Aorta (tissue), 5 donors: Measurements from ENCODE around the gene MPRIP. TPM values are rescaled to one million over a fixed set of nuclear protein-coding genes. Genes with fewer than 3 reads are reported as not detected.
A peak's percentile ranks its signal among the peaks of the same experiment; 100 is the strongest.

Experiments
- ATAC-seq: fragments of 200-7000 bp; cut with Tn5 transposase; one replicate; pipeline ENCODE4 v1.9.1; 2022; ENCODE audit warnings: moderate library complexity; ENCODE audit not compliant: low FRiP score
- DNase-seq, 2 donors: peaks; one replicate each; pipeline ENCODE4 v3.0.0-alpha.2; 2020
- H3K27ac ChIP-seq, 2 donors: one replicate each; pipeline ENCODE4 v1.5.1; 2013; ENCODE audit warnings: low read length in 2 of 2, mild to moderate bottlenecking in 2 of 2, moderate library complexity in 2 of 2, control low read depth in 1 of 2, inconsistent platforms in 1 of 2, low read depth in 1 of 2
- H3K27me3 ChIP-seq, 2 donors: one replicate each; pipeline ENCODE4 v1.6.1; 2013; ENCODE audit warnings: control low read depth in 1 of 2, low read length in 1 of 2, mild to moderate bottlenecking in 1 of 2, moderate library complexity in 1 of 2; ENCODE audit not compliant: insufficient read depth in 2 of 2, control insufficient read depth in 1 of 2
- H3K36me3 ChIP-seq, 2 donors: one replicate each; pipeline ENCODE4 v1.6.1; 2013; ENCODE audit warnings: control low read depth in 1 of 2, low read length in 1 of 2, mild to moderate bottlenecking in 1 of 2; ENCODE audit not compliant: insufficient read depth in 2 of 2, control insufficient read depth in 1 of 2
- H3K4me1 ChIP-seq, 2 donors: one replicate each; pipeline ENCODE4 v1.6.1; 2013; ENCODE audit warnings: low read length in 2 of 2, control low read depth in 1 of 2, mild to moderate bottlenecking in 1 of 2, moderate library complexity in 1 of 2; ENCODE audit not compliant: insufficient read depth in 2 of 2, control insufficient read depth in 1 of 2
- H3K4me3 ChIP-seq, 2 donors: one replicate each; pipeline ENCODE4 v1.5.1; 2013; ENCODE audit warnings: low read length in 2 of 2, control low read depth in 1 of 2, mild to moderate bottlenecking in 1 of 2
- H3K9me3 ChIP-seq: one replicate; pipeline ENCODE4 v1.6.1; 2013; ENCODE audit warnings: mild to moderate bottlenecking, low read length; ENCODE audit not compliant: control insufficient read depth
- WGBS, 2 donors: extraction: QIAGEN DNeasy Blood & Tissue Kit; methylation state at CpG; one replicate each; pipeline ENCODE4 v1.1.7; 2013; 5-methylcytosine and 5-hydroxymethylcytosine counted together
- intact Hi-C, 2 donors: fragments of 100-400 bp; cut with DNase I; formaldehyde crosslinking; loops; one replicate each; pipeline versions ENCODE4 v1.14.2 to v1.15.0; 2022
- polyA plus RNA-seq, 2 donors: library from polyadenylated mRNA; stranded (reverse); fragments of 200-250 nt; gene quantifications; one replicate each; pipeline ENCODE4 v1.2.3, GENCODE V29; 2013
- total RNA-seq, 2 donors: library from RNA; stranded (reverse); fragmentation: NEBNext Ultra II Directional; extraction: Animal tissue kit (Norgen Biotek cat#: 25700); gene quantifications; one replicate each; pipeline ENCODE4 v1.2.1, GENCODE V29; 2021
- donor health status: healthy with polysubstance abuse.
- donor health status: Bipolar disorder and iron deficiency.
- donor health status: DM: no; HTN: no; CAD: no.
- donor health status: DM: no; HTN: no; CAD: no.
- donor health status: DM: yes; HTN: yes; CAD: no.

MPRIP gene
- total and polyA plus RNA-seq, 4 donors: 97.8 to 519 (median 301) TPM

- intact Hi-C loops: no loop called here
- no peaks in the 10 kb centered on the region for H3K4me1 ChIP-seq
Measured at GRCh38 chr17:17064322-17064721, 22.1 kb downstream of the MPRIP start.

GRCh38 chr17:17066021-17066420 is 23.8 kb downstream of the MPRIP start:
- Histone ChIP-seq H3K4me1 (no peaks in the 10 kb centered on the region), H3K27ac (no peak overlapping the region), H3K36me3 (no peaks in the 10 kb centered on the region), H3K9me3 (no peaks in the 10 kb centered on the region), H3K4me3 (no peak overlapping the region), H3K27me3 (no peaks in the 10 kb centered on the region)
- no peak for ATAC-seq
- intact Hi-C loops: no loop called here
- no peak for DNase-seq
- 86 to 88% methylated on average over 2 of the region's 2 CpGs for WGBS, 2 donors

More at GRCh38 chr17:17064322-17064721, 22.1 kb downstream of the MPRIP start:
- no peak for ATAC-seq
- H3K36me3 ChIP-seq: no peaks in the 10 kb centered on the region
- 91% methylated on average over 7 of the region's 7 CpGs for WGBS, 2 donors
- no peak overlapping the region for H3K27ac ChIP-seq
- no peak overlapping the region for H3K4me3 ChIP-seq
- no peaks in the 10 kb centered on the region for H3K9me3 ChIP-seq
- DNase-seq: peak in 1 of 2 donors; percentile 16
- H3K27me3 ChIP-seq: no peaks in the 10 kb centered on the region

GRCh38 chr17:17067257-17067656 is 25.0 kb downstream of the MPRIP start:
- intact Hi-C loops: no loop called here
- H3K27ac ChIP-seq: no peak overlapping the region
- DNase-seq (no peak), ATAC-seq (no peak)
- H3K27me3 ChIP-seq: no peaks in the 10 kb centered on the region
- no peaks in the 10 kb centered on the region for H3K4me1 ChIP-seq
- 60 to 64% methylated on average over 5 of the region's 5 CpGs for WGBS, 2 donors
- H3K36me3 ChIP-seq: no peaks in the 10 kb centered on the region
- no peaks in the 10 kb centered on the region for H3K9me3 ChIP-seq
- H3K4me3 ChIP-seq: no peak overlapping the region

GRCh38 chr17:17069849-17070248 is 27.6 kb downstream of the MPRIP start:
- DNase-seq (no peak), ATAC-seq (no peak)
- Histone ChIP-seq H3K36me3 (no peaks in the 10 kb centered on the region), H3K27ac (no peak overlapping the region), H3K27me3 (no peaks in the 10 kb centered on the region), H3K9me3 (no peaks in the 10 kb centered on the region), H3K4me1 (no peaks in the 10 kb centered on the region), H3K4me3 (no peak overlapping the region)
- intact Hi-C loops: no loop called here

- WGBS, 2 donors: 72 to 80% methylated on average over 5 of the region's 5 CpGs
- ATAC-seq (no peak), DNase-seq (no peak)
- intact Hi-C loops: no loop called here
- Histone ChIP-seq H3K27ac (no peak overlapping the region), H3K36me3 (no peaks in the 10 kb centered on the region), H3K4me3 (no peak overlapping the region), H3K27me3 (no peaks in the 10 kb centered on the region), H3K4me1 (no peaks in the 10 kb centered on the region), H3K9me3 (no peaks in the 10 kb centered on the region)
Measured at GRCh38 chr17:17070931-17071330, 28.7 kb downstream of the MPRIP start.

DNA sequence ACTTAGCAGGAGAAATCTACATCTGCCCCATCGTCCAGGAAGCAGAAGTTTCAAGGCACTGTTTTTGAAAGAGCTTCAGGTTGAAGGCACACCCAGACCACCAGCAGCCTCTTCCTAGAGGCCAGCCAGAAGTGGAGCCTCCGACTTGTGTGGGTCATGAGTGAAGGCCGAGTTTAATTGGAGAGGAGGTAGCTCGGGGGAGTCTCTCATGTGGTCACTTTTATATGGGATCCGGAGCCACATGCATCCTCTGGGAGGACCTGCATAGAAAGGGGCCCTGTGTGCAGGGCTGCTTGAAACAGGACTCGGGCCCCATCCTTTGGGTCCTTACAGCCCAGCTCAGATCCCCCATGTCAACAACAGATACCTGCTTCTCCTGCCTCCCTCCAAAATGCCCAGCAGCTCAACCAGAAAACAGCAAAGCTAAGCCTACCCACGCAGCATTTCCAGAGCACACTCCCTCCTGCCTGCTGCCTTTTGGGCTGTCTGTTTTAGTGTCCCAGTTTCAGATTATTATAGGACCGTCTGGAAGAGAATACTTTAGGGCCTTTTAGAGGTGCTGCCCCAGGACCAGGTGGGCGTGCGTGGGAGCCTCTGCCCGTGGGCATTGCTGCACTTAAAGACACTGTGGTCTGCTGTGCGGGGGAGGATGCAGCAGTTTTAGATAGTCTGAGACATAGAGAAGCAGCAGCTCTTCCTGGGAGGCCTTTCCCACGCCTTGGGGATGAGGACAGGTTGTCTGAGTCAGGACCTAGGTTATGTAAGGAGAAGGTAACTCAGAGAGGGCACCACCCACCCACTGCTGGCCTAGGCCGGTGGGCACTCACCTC is 29.5 kb downstream of the MPRIP start:
- ATAC-seq (no peak), DNase-seq (peak; percentile 32 to 55)
- Histone ChIP-seq H3K27ac (no peak overlapping the region), H3K9me3 (no peaks in the 10 kb centered on the region), H3K36me3 (no peaks in the 10 kb centered on the region), H3K4me1 (no peaks in the 10 kb centered on the region), H3K27me3 (no peaks in the 10 kb centered on the region), H3K4me3 (no peak overlapping the region)
- intact Hi-C loops: no loop called here
- 81 to 82% methylated on average over 14 of the region's 14 CpGs for WGBS, 2 donors

- H3K4me3 ChIP-seq: no peak overlapping the region
- H3K27me3 ChIP-seq: no peaks in the 10 kb centered on the region
- H3K36me3 ChIP-seq: no peaks in the 10 kb centered on the region
- intact Hi-C loops: no loop called here
- H3K27ac ChIP-seq: no peak overlapping the region
- 92 to 93% methylated on average over 5 of the region's 5 CpGs for WGBS, 2 donors
- no peaks in the 10 kb centered on the region for H3K4me1 ChIP-seq
- no peak for ATAC-seq
- peak; percentile 26 to 34 for DNase-seq
- no peaks in the 10 kb centered on the region for H3K9me3 ChIP-seq
Measured at GRCh38 chr17:17072546-17072945, 30.3 kb downstream of the MPRIP start.

DNA sequence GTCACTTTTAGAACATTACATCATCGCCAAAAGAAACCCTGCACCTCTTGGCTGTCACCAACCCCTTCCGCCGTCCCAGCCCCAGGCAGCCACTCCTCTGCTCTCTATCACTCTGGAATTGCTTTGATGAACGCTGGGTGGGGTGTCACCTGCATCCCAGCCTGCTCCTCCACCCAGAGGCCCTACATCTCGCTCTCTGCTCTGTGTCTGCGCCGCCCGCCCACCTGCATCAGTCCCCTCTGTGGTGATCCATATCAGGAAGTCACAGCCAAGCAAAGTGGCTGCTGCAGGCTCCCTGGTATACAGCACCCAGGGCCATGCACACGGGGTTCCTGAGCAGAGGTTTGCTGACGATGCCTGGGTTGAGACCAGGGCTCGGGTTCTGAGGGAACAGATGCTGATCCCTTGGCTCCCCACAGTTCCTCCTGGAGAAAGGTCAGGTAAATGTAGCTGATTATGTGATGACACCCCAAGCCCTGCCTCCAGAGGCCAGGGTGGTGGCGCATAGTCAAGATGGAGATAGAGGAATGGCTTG is 30.8 kb downstream of the MPRIP start:
- 78% methylated on average over 12 of the region's 12 CpGs for WGBS, 2 donors
- no peaks in the 10 kb centered on the region for H3K9me3 ChIP-seq
- intact Hi-C loops: no loop called here
- ATAC-seq: no peak
- no peak overlapping the region for H3K27ac ChIP-seq
- no peaks in the 10 kb centered on the region for H3K36me3 ChIP-seq
- no peaks in the 10 kb centered on the region for H3K27me3 ChIP-seq
- DNase-seq: peak; percentile 33 to 47
- no peak overlapping the region for H3K4me3 ChIP-seq
- no peaks in the 10 kb centered on the region for H3K4me1 ChIP-seq
